Vagina (tissue), 2 donors: ENCODE data around the gene ANO2.

ENCODE experiments used
- POLR2A ChIP-seq, 2 donors: fragments of 450-650 bp; IDR thresholded peaks; one replicate each; pipeline ENCODE4 v1.6.1; 2017; ENCODE audit warnings: antibody characterized with exemption in 2 of 2, mild to moderate bottlenecking in 2 of 2, moderate library complexity in 2 of 2
- TF ChIP-seq, protein P1 (sequence below), 3 experiments: fragments of 450-650 bp in 2 of 3; fragments of 200-600 bp in 1 of 3; sonication (generic) in 1 of 3; IDR thresholded peaks; one replicate each; pipeline ENCODE4 v1.5.1; 2017 to 2019; ENCODE audit warnings: antibody characterized with exemption in 3 of 3, mild to moderate bottlenecking in 2 of 3, moderate library complexity in 2 of 3

- TF ChIP-seq POLR2A (IDR thresholded peaks at IDR 0.05): no peak
- TF ChIP-seq, protein P1, sequence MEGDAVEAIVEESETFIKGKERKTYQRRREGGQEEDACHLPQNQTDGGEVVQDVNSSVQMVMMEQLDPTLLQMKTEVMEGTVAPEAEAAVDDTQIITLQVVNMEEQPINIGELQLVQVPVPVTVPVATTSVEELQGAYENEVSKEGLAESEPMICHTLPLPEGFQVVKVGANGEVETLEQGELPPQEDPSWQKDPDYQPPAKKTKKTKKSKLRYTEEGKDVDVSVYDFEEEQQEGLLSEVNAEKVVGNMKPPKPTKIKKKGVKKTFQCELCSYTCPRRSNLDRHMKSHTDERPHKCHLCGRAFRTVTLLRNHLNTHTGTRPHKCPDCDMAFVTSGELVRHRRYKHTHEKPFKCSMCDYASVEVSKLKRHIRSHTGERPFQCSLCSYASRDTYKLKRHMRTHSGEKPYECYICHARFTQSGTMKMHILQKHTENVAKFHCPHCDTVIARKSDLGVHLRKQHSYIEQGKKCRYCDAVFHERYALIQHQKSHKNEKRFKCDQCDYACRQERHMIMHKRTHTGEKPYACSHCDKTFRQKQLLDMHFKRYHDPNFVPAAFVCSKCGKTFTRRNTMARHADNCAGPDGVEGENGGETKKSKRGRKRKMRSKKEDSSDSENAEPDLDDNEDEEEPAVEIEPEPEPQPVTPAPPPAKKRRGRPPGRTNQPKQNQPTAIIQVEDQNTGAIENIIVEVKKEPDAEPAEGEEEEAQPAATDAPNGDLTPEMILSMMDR (IDR thresholded peaks at IDR 0.05): no peak
Observed at GRCh38 chr12:5808981-5809380, 136.1 kb downstream of the ANO2 start.
